AG09319 (cell line): ENCODE data around the gene MPC1L.
"Not testable (repeated sequence)": the region's sequence is repeated elsewhere in the genome, so short reads cannot be mapped to it uniquely, and the experiment has no call there.

Experiments used
- DNase-seq: peaks from one replicate; pipeline ENCODE4 v3.0.0-alpha.2; 2010; ENCODE audit warnings: low read depth; ENCODE audit errors: extremely low read depth
- CTCF ChIP-seq: IDR thresholded peaks from 2 replicates; pipeline ENCODE4 v1.5.1; 2011; ENCODE audit warnings: low read depth, mild to moderate bottlenecking, inconsistent platforms, low read length, moderate library complexity

The MPC1L gene

DNA sequence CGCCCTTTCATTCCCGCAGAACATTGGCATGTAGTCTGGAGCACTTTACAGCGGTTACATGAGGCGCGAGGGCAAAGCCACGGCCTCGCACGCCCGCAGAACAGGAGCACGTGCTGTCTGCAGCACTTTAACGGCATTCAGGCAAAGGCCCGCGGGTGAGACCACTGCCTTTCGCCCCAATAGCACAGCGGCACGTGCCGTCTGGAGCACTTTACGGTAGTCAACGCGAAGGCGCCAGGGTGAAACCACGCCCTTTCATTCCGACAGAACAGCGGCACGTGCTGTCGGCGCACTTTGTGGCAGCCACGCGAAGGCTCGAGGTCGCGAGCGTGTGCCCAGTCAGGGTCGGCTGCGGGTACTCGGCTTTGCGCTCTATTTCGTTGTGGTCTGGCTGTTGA, at the start of gene MPC1L:
Gene MPC1L, plus strand, starts transcription at position 290 of the 398 bp plus-strand sequence. CDS start 138 bp downstream, outside the sequence.
- DNase-seq = no peak
- TF ChIP-seq CTCF = no peak

DNA sequence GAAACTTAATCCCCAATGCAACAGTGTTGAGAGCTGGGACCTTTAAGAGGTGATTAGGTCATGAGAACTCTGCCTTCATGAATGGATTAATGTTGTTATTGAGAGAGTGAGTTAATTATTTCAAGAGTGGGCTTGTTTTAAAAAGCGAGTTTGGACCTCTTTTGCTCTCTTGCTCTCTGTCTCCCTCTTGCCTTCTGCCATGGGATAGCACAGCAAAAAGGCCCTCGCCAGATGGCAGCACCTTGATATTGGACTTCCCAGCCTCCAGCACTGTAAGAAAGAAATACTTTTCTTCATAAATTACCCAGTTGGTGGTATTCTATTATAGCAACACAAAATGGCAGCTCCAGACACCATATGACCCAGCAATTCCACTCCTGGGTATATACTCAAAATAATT, 49.5 kb upstream of the MPC1L start:
- TF ChIP-seq CTCF = peak; percentile 62
- no peak for DNase-seq

DNA sequence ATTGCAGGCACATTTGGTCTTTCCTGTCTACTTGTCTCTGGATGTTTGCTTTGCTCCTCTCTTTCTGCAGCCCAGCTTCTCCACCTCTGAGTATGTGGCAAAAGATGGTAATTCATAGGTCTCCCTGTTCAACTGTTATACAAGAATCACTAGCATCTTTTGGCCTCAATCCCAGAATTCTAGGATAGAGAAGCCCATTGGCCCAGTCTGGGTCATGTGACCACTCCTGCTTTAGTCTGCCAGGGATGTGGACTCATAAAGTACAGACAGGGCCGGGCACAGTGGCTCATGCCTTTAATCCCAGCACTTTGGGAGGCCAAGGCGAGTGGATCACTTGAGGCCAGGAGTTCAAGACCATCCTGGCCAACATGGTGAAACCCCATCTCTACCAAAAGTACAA, 47.8 kb upstream of the MPC1L start:
- DNase-seq = not testable (repeated sequence)

DNA sequence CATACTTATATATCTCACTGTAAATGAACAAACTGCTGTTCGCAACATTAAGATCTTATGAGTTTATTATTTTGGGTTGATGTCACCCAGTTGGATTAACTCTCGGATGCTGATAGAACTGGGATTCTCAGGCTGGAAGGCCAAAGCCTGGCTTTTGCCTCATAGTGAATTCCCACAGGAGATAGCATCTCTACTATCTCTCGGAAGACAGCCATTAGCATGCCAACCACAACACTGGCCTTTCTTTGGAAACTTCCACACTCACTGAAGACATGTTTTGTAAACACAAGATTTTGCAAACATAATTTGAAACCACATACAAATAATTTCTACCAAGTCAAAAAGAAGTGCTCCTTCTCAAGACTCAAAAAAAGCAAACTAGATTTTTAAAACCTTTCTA, 46.9 kb upstream of the MPC1L start:
- DNase-seq = no peak
- TF ChIP-seq CTCF = no peak

DNA sequence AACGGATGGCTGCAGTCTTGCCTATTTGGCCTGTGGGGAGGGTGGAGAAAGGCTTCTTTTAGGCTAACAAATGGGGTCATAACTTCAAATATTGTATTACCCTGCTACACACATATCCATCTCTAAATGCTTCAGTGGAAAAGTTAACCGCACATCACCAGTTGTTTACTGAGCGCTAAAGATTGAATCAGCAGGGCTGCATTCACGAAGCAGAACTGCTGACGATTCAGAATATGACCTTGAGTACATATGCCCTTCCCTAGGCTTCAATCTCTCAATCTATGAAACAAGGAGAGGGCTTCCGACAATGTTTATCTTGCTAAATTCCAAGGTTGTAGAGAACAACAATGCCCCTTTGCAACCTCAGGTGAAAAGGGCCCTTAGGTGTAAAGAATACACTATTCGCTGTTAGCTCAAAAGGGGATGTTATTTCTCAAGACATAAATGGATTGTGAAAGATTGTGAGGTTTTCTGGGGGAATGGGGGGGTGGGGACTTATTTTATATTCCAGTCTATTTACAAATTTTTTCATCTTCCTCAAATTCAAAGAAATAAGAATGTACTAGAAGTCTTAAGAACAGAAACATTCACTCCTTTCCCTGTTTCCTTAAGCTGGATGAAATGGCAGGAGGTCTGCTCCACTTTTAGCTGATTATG, 45.1 kb upstream of the MPC1L start:
- TF ChIP-seq CTCF = no peak
- no peak for DNase-seq

- TF ChIP-seq CTCF = no peak
- no peak for DNase-seq
These were observed 44.1 kb upstream of the MPC1L start for GRCh38 chrX:40579141-40579540.

- no peak for DNase-seq
- TF ChIP-seq CTCF = no peak
These were observed 43.2 kb upstream of the MPC1L start for GRCh38 chrX:40579900-40580536.
